ENCODE measurements around the gene NOS1.

- no peak for TF ChIP-seq CTCF (IDR thresholded peaks at IDR 0.05)
- TF ChIP-seq POLR2AphosphoS5 (IDR thresholded peaks at IDR 0.05): no peak
Measured at GRCh38 chr12:117272690-117273089, 88.7 kb downstream of the NOS1 start.
